HepG2 (cell line): ENCODE measurements around the gene PTPN22. TPM values are rescaled to one million over a fixed set of nuclear protein-coding genes. Genes with fewer than 3 reads are reported as not detected.

Experiments
- AGO1 ChIP-seq: fragments of 200-400 bp; formaldehyde crosslinking; IDR thresholded peaks from 2 replicates; pipeline ENCODE4 v1.6.1; 2017; ENCODE audit warnings: mild to moderate bottlenecking, low read depth, low read length, moderate library complexity; ENCODE audit not compliant: poor library complexity, severe bottlenecking
- ELF3 ChIP-seq: IDR thresholded peaks from 2 replicates; pipeline ENCODE4 v1.6.1; 2016; ENCODE audit warnings: missing genetic modification reagents, missing compliant biosample characterization
- FIP1L1 ChIP-seq: fragments of 200-400 bp; formaldehyde crosslinking; IDR thresholded peaks from 2 replicates; pipeline ENCODE4 v1.6.1; 2018; ENCODE audit warnings: low read depth, mild to moderate bottlenecking, low read length, moderate library complexity, borderline replicate concordance; ENCODE audit not compliant: insufficient read depth
- GTF2F1 ChIP-seq: fragments of 150-350 bp; IDR thresholded peaks from 2 replicates; pipeline ENCODE4 v1.6.1; 2014; ENCODE audit warnings: low read length
- HNRNPH1 ChIP-seq: fragments of 200-400 bp; formaldehyde crosslinking; optimal IDR thresholded peaks from 2 replicates; pipeline ENCODE3; 2017; ENCODE audit warnings: mild to moderate bottlenecking, low read depth, low read length
- KLF13 ChIP-seq: sonication (generic); formaldehyde crosslinking; IDR thresholded peaks from 2 replicates; pipeline ENCODE4 v1.4.0; 2020; ENCODE audit warnings: mild to moderate bottlenecking, missing genetic modification reagents
- KLF6 ChIP-seq: IDR thresholded peaks from 2 replicates; pipeline ENCODE4 v1.8.0; 2016; ENCODE audit warnings: missing biosample characterization, missing genetic modification reagents
- LBX2 ChIP-seq: sonication (generic); formaldehyde crosslinking; IDR thresholded peaks from 2 replicates; pipeline ENCODE4 v1.5.0; 2020; ENCODE audit warnings: missing genetic modification reagents, mild to moderate bottlenecking, borderline replicate concordance
- LRRFIP1 ChIP-seq: sonication (generic); formaldehyde crosslinking; conservative IDR thresholded peaks from 2 replicates; pipeline ENCODE4 v1.4.0; 2020; ENCODE audit warnings: missing genetic modification reagents
- NPAS2 ChIP-seq: sonication (generic); formaldehyde crosslinking; IDR thresholded peaks from 2 replicates; pipeline ENCODE4 v1.8.0; 2022; ENCODE audit warnings: mild to moderate bottlenecking, missing genetic modification reagents, borderline replicate concordance
- PAF1 ChIP-seq: IDR thresholded peaks from 2 replicates; pipeline ENCODE4 v1.6.1; 2016; ENCODE audit warnings: missing genetic modification reagents, missing compliant biosample characterization
- PAWR ChIP-seq: sonication (generic); formaldehyde crosslinking; IDR thresholded peaks from 2 replicates; pipeline ENCODE4 v1.4.0; 2020; ENCODE audit warnings: missing genetic modification reagents, mild to moderate bottlenecking, borderline replicate concordance
- POLR2G ChIP-seq: fragments of 200-400 bp; formaldehyde crosslinking; IDR thresholded peaks from 2 replicates; pipeline ENCODE4 v1.6.1; 2018; ENCODE audit warnings: mild to moderate bottlenecking, low read depth, low read length, moderate library complexity
- PRMT3 ChIP-seq: sonication (generic); formaldehyde crosslinking; IDR thresholded peaks from 2 replicates; pipeline ENCODE4 v1.8.1; 2022; ENCODE audit warnings: low read depth, mild to moderate bottlenecking, moderate library complexity, missing genetic modification reagents, borderline replicate concordance
- SSRP1 ChIP-seq: IDR thresholded peaks from 2 replicates; pipeline ENCODE4 v1.6.1; 2016; ENCODE audit warnings: control low read depth
- TRIM24 ChIP-seq: sonication (generic); formaldehyde crosslinking; IDR thresholded peaks from 2 replicates; pipeline ENCODE4 v1.8.0; 2022; ENCODE audit warnings: mild to moderate bottlenecking, missing genetic modification reagents
- ZBTB42 ChIP-seq: sonication (generic); formaldehyde crosslinking; IDR thresholded peaks from 2 replicates; pipeline ENCODE4 v1.5.0; 2020; ENCODE audit warnings: mild to moderate bottlenecking, missing genetic modification reagents
- ZNF235 ChIP-seq: sonication (generic); formaldehyde crosslinking; IDR thresholded peaks from 2 replicates; pipeline ENCODE4 v1.8.1; 2023; ENCODE audit warnings: mild to moderate bottlenecking, missing genetic modification reagents, borderline replicate concordance
- ZNF441 ChIP-seq: sonication (generic); formaldehyde crosslinking; IDR thresholded peaks from 2 replicates; pipeline ENCODE4 v1.7.0; 2021; ENCODE audit warnings: missing genetic modification reagents, borderline replicate concordance
- ZNF562 ChIP-seq: sonication (generic); formaldehyde crosslinking; IDR thresholded peaks from 2 replicates; pipeline ENCODE4 v1.8.0; 2022; ENCODE audit warnings: missing genetic modification reagents, borderline replicate concordance
- ZNF674 ChIP-seq: sonication (generic); formaldehyde crosslinking; IDR thresholded peaks from 2 replicates; pipeline ENCODE4 v1.5.0; 2020; ENCODE audit warnings: low read depth, mild to moderate bottlenecking, missing genetic modification reagents
- ZNF737 ChIP-seq: sonication (generic); formaldehyde crosslinking; IDR thresholded peaks from 2 replicates; pipeline ENCODE4 v1.5.0; 2020; ENCODE audit warnings: missing genetic modification reagents, mild to moderate bottlenecking, borderline replicate concordance
- ZNF775 ChIP-seq: sonication (generic); formaldehyde crosslinking; IDR thresholded peaks from 2 replicates; pipeline ENCODE4 v1.4.0; 2020; ENCODE audit warnings: missing genetic modification reagents, mild to moderate bottlenecking, moderate library complexity, borderline replicate concordance
- ZNF788 ChIP-seq: sonication (generic); formaldehyde crosslinking; IDR thresholded peaks from 2 replicates; pipeline ENCODE4 v1.5.0; 2020; ENCODE audit warnings: mild to moderate bottlenecking, missing genetic modification reagents, borderline replicate concordance
- polyA plus RNA-seq, 8 experiments: library from polyadenylated mRNA; depleted of rRNA in 3 of 8; stranded (reverse) in 7 of 8; unstranded in 1 of 8; fragments of >200 nt; fragmentation: Illumina TruSeq in 4 of 8; extraction: Trizol in 4 of 8; gene quantifications; 2 replicates each; pipeline versions ENCODE4 v1.2.1 to v1.2.3, GENCODE V29; 2011 to 2016; ENCODE audit warnings: low read depth in 4 of 8, missing spikeins in 1 of 8, mixed read lengths in 1 of 8; ENCODE audit not compliant: insufficient read depth in 1 of 8
- total RNA-seq, 5 experiments: library from RNA; depleted of rRNA; stranded (reverse); fragments of >200 nt; fragmentation: Illumina TruSeq; extraction: Trizol; gene quantifications; 2 replicates each; pipeline ENCODE4 v1.2.3, GENCODE V29; 2016; ENCODE audit warnings: low read depth in 1 of 5
- TF ChIP-seq, protein P1 (sequence below): sonication (generic); formaldehyde crosslinking; IDR thresholded peaks from 2 replicates; pipeline ENCODE4 v1.8.0; 2022; ENCODE audit warnings: mild to moderate bottlenecking, missing genetic modification reagents, moderate library complexity
- TF ChIP-seq, protein P2 (sequence below): sonication (generic); IDR thresholded peaks from 2 replicates; pipeline ENCODE4 v1.6.1; 2016; ENCODE audit warnings: low read depth, borderline replicate concordance

The PTPN22 gene
- total and polyA plus RNA-seq, 2 of the 13 experiments (the other 11 are each of a cell fraction or from before 2014, with no cell fraction given), result not detected

DNA sequence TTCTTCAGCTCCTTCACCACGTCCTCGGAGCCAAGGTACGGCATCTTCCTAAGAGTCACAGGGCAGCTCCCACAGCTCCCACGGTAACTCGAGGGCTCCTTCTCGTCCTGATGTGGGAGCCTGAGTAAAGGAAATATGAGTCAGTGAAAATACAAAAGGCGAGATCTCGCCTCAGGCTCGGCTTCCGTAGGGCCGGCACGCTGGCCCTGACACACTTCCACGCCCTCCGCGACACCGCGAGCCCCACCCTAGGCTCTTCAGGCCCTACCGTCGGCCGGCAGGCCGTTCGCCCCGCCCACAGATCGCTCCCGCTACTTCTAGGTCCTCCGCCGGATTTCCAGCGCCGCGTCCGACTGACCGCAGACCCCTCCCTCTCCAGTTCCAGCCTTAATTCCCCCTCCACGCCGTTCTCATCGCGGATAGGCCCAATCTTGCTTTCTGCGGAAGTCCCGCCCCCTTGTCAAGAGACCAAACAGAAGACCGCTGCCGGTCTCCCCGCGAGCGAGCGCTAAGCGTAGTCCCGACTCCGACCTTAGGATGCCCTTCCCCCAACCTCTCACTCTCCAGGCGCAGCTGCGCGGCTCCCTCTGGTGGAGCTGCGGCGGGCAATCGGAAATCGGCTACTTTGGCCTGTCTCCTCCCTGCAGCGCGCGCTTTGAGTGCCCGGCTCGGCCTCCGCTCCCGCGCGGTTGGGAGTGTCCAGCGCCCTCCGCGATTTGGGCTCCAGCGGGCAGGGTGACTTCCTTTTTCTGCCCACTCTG is 33.3 kb upstream of the PTPN22 start, which contains the start of the genes AP4B1 and DCLRE1B (continued):
- TF ChIP-seq HNRNPH1 (no peak), NPAS2 (CRISPR knock-in tag) (no peak), ZNF788 (CRISPR knock-in tag) (peak; percentile 76; the same call in 1 of the 2 replicates), KLF6 (CRISPR knock-in tag) (peak; percentile 71; the same call in 1 of the 2 replicates), KLF13 (CRISPR knock-in tag) (no peak), ZNF441 (CRISPR knock-in tag) (peak; percentile 99), FIP1L1 (0 out of 2 replicates have a peak, but pooled peaks have one; percentile 52), LBX2 (CRISPR knock-in tag) (no peak), PAWR (no peak), ZNF674 (no peak), ZNF775 (no peak), GTF2F1 (no peak), ELF3 (peak; percentile 82), ZNF737 (CRISPR knock-in tag) (no peak), TRIM24 (no peak), ZNF562 (no peak), POLR2G (peak; percentile 77), PRMT3 (CRISPR knock-in tag) (no peak), SSRP1 (CRISPR knock-in tag) (no peak), ZBTB42 (CRISPR knock-in tag) (no peak), LRRFIP1 (no peak), AGO1 (no peak), ZNF235 (CRISPR knock-in tag) (0 out of 2 replicates have a peak, but pooled peaks have one; percentile 23), PAF1 (CRISPR knock-in tag) (no peak)
- TF ChIP-seq, protein P1, sequence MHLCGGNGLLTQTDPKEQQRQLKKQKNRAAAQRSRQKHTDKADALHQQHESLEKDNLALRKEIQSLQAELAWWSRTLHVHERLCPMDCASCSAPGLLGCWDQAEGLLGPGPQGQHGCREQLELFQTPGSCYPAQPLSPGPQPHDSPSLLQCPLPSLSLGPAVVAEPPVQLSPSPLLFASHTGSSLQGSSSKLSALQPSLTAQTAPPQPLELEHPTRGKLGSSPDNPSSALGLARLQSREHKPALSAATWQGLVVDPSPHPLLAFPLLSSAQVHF (CRISPR knock-in tag), result no peak
- TF ChIP-seq, protein P2, sequence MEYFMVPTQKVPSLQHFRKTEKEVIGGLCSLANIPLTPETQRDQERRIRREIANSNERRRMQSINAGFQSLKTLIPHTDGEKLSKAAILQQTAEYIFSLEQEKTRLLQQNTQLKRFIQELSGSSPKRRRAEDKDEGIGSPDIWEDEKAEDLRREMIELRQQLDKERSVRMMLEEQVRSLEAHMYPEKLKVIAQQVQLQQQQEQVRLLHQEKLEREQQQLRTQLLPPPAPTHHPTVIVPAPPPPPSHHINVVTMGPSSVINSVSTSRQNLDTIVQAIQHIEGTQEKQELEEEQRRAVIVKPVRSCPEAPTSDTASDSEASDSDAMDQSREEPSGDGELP, result no peak; the same call in 1 of the 2 replicates
